ENCODE measurements around the gene PCIF1.

The PCIF1 gene

DNA sequence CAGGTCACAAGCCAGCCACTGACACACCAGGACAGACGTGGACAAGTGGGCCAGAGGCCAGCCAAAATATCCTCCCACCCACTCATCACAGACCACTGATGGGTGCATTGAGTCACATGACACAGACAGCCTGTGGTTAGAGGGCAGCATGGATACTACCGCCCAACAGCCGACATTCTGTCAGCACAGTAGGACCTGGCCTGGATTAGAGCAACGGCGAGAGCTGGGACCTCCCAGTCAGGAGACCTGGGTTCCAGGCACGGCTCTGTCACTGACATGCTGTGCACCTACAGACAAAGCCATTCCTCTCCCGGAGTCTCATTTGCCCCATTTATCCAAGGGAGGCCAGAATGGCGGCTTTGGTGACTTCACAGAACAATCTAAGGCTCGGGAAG, 29.5 kb downstream of the PCIF1 start:
- H3K4me3 ChIP-seq (replicated peaks in 1 of 2; ENCODE audit: low read depth in 2 of 2, low read length in 2 of 2): no peak overlapping the region
- TF ChIP-seq CTCF (IDR thresholded peaks at IDR 0.05; ENCODE audit: low read depth, low read length): no peak
- DNase-seq (ENCODE audit: low read depth in 2 of 2): no peak

DNA sequence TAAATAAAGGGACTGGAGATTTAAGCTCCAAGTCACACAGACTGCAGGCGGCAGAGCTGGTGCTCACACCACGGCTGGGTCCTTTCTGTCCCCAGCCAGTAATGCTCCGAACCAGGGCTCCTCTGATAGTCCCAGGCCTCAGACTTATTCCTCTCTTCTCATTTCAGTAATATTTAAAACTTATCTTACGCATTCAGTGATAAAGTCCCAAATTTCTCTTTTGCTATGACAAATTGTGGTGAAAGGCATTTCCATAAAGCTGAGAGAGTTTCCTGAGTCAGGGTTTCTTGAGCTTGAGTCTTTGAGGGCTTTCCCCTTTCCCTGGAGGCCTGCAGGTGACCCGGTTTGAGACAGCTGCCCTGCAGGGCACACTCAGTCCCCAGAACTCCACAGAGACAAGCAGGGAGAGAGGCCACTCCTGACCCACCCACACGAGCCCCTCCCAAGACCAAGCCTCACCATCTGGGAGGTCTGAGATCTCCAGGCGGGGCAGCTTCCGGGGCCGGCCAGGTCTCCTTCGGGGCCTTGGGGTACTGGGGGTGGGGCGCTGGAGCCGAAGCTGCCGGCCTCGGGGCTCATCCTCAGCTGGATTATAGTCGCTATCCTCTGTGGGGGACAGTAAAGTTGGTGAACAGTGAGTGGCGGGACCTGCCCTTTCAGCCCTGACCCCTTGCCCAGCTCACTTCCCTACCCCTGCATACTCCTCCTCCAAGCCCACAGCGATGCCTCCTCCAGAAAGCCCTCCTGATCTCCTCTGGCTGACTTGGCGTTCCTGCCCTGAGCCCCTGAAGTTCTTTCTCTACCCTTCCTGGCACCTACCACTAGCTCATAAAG, 30.9 kb downstream of the PCIF1 start:
- H3K4me3 ChIP-seq (replicated peaks in 1 of 2; ENCODE audit: low read depth in 2 of 2, low read length in 2 of 2): no peak overlapping the region
- TF ChIP-seq CTCF (IDR thresholded peaks at IDR 0.05; ENCODE audit: low read depth, low read length): no peak
- no peak for DNase-seq (ENCODE audit: low read depth in 2 of 2)

GRCh38 chr20:45967551-45968080, 33.1 kb downstream of the PCIF1 start:
- TF ChIP-seq CTCF (IDR thresholded peaks at IDR 0.05; ENCODE audit: low read depth, low read length): no peak
- no peak for DNase-seq (ENCODE audit: low read depth in 2 of 2)
- no peak overlapping the region for H3K4me3 ChIP-seq (replicated peaks in 1 of 2; ENCODE audit: low read depth in 2 of 2, low read length in 2 of 2)

DNA sequence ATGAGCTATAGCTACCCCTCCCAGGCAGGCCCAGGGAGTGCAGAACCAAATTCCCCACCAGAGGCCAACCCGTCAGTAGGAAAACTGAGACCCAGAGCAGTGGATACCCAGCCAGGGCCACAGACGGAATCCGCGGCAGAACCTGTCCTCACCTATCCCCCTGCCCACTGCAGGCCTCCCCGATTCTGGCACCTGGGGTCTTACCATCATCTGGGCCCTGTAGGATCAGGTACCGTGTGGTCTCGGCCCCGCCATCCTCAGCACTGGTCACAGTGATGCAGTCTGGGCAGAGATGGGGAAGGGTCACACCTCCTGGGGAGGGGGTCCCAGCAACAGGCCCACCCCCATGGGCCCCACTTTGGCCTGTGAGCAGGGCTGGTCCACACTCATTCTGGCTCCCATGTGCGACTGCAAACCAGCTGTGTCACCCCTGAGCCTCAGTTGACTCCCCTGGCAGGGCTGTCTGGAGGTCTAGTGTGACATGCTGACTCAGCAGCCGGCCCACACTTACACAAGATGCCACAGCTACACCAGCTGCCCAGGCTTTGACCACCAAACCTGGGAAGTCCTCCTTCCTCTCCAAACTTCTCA, 33.7 kb downstream of the PCIF1 start:
- no peak for DNase-seq (ENCODE audit: low read depth in 2 of 2)
- no peak for TF ChIP-seq CTCF (IDR thresholded peaks at IDR 0.05; ENCODE audit: low read depth, low read length)
- no peak overlapping the region for H3K4me3 ChIP-seq (replicated peaks in 1 of 2; ENCODE audit: low read depth in 2 of 2, low read length in 2 of 2)

GRCh38 chr20:45968801-45969711, 34.6 kb downstream of the PCIF1 start:
- no peak for TF ChIP-seq CTCF (IDR thresholded peaks at IDR 0.05; ENCODE audit: low read depth, low read length)
- H3K4me3 ChIP-seq (replicated peaks in 1 of 2; ENCODE audit: low read depth in 2 of 2, low read length in 2 of 2): no peak overlapping the region
- peak in 1 of 2 donors; percentile 65 for DNase-seq (ENCODE audit: low read depth in 2 of 2)

Data from cardiac fibroblast (primary cell).